HepG2 (cell line): ENCODE data around the gene TRIM49D1. TPM values are rescaled to one million over a fixed set of nuclear protein-coding genes. Genes with fewer than 3 reads are reported as not detected.

ENCODE experiments used
- ATAC-seq: fragments of 200-7000 bp; cut with Tn5 transposase; 3 replicates; pipeline ENCODE4 v1.9.1; 2020; ENCODE audit warnings: mild to moderate bottlenecking, moderate library complexity
- Bru-seq: library from RNA; stranded (reverse); fragments of 400-500 nt; gene quantifications from one replicate; lab custom pipeline; 2021; lab: Mats Ljungman, UMichigan
- BruChase-seq, 2 experiments: library from RNA; stranded (reverse); fragments of 400-500 nt; gene quantifications; one replicate each; lab custom pipeline; 2021; lab: Mats Ljungman, UMichigan
- BruUV-seq: library from RNA; stranded (reverse); fragments of 400-500 nt; replicated peaks from 2 replicates; lab custom pipeline; 2021; lab: Mats Ljungman, UMichigan
- CTCF ChIA-PET: fragments of 300-600 bp; formaldehyde crosslinking; extraction: SDS; loops from one replicate; lab custom pipeline; 2021; ENCODE audit warnings: low total read pairs, inconsistent platforms, low intra/inter-chr PET ratio; lab: Yijun Ruan, JAX
- POLR2A ChIA-PET: fragments of 350-600 bp; sonication (Branson Sonifier 250); formaldehyde crosslinking; loops from one replicate; lab custom pipeline; 2020; ENCODE audit warnings: antibody characterized with exemption, inconsistent platforms; lab: Yijun Ruan, JAX
- DNase-seq: peaks from one replicate; pipeline ENCODE4 v3.0.0-alpha.2; 2015; ENCODE audit warnings: low spot score
- FAIRE-seq: peaks from 3 replicates; lab custom pipeline; 2011; peaks lifted over from hg19 to GRCh38; lab: Jason Lieb, UNC
- H2AFZ ChIP-seq: one replicate; pipeline ENCODE4 v1.6.1; 2011; ENCODE audit warnings: low read length, inconsistent platforms
- H3K27ac ChIP-seq: fragments of 300-600 bp; 3 replicates; pipeline ENCODE4 v1.8.0; 2011; ENCODE audit warnings: mixed run types, mild to moderate bottlenecking, mixed read lengths, low read length, inconsistent platforms; ENCODE audit not compliant: insufficient read depth; ENCODE audit errors: extremely low read length
- H3K27me3 ChIP-seq, 2 experiments: fragments of 200-600 bp in 1 of 2; 2 replicates in 1 of 2; 3 replicates in 1 of 2; pipeline versions ENCODE4 v1.6.0 to v1.8.0; 2011; ENCODE audit warnings: low read length in 2 of 2, mild to moderate bottlenecking in 2 of 2, moderate library complexity in 2 of 2, inconsistent platforms in 1 of 2; ENCODE audit not compliant: insufficient read depth in 2 of 2, control insufficient read depth in 1 of 2
- H3K36me3 ChIP-seq, 2 experiments: fragments of 200-600 bp in 1 of 2; replicated peaks in 1 of 2; 2 replicates in 1 of 2; 3 replicates in 1 of 2; pipeline versions ENCODE4 v1.5.1 to v1.8.0; 2011; ENCODE audit warnings: low read length in 2 of 2, inconsistent platforms in 1 of 2; ENCODE audit not compliant: insufficient read depth in 2 of 2, control insufficient read depth in 1 of 2
- H3K4me1 ChIP-seq: 2 replicates; pipeline ENCODE4 v1.5.1; 2012; ENCODE audit warnings: low read length, inconsistent platforms; ENCODE audit not compliant: insufficient read depth
- H3K4me2 ChIP-seq: 2 replicates; pipeline ENCODE4 v1.6.0; 2011; ENCODE audit warnings: low read depth, low read length, inconsistent platforms
- H3K4me3 ChIP-seq, 3 experiments: fragments of 200-600 bp in 1 of 3; sonication (generic), shearing (Covaris generic) in 1 of 3; replicated peaks in 1 of 3; 2 replicates each; pipeline ENCODE4 v1.5.1; 2011 to 2016; ENCODE audit warnings: low read length in 3 of 3, inconsistent platforms in 2 of 3, low read depth in 2 of 3, mild to moderate bottlenecking in 2 of 3, control low read depth in 1 of 3, mixed read lengths in 1 of 3; ENCODE audit not compliant: insufficient read depth in 1 of 3
- H3K79me2 ChIP-seq: one replicate; pipeline ENCODE4 v1.6.1; 2011; ENCODE audit warnings: low read length, inconsistent platforms; ENCODE audit not compliant: insufficient read depth
- H3K9ac ChIP-seq: 2 replicates; pipeline ENCODE4 v1.6.0; 2011; ENCODE audit warnings: mild to moderate bottlenecking, low read depth, low read length, inconsistent platforms; ENCODE audit not compliant: insufficient read depth
- H3K9me3 ChIP-seq: 2 replicates; pipeline ENCODE4 v1.5.1; 2012; ENCODE audit warnings: mild to moderate bottlenecking, low read length
- H4K20me1 ChIP-seq: 2 replicates; pipeline ENCODE4 v1.6.0; 2011; ENCODE audit warnings: inconsistent platforms, mild to moderate bottlenecking, low read length, moderate library complexity; ENCODE audit not compliant: insufficient read depth
- ATF7 ChIP-seq, 2 experiments: fragments of 450-650 bp in 1 of 2; sonication (generic) in 1 of 2; formaldehyde crosslinking in 1 of 2; IDR thresholded peaks; 2 replicates each; pipeline versions ENCODE4 v1.4.0 to v1.6.1; 2016 to 2020; ENCODE audit warnings: antibody characterized with exemption in 1 of 2, mild to moderate bottlenecking in 1 of 2, missing genetic modification reagents in 1 of 2
- FOXA3 ChIP-seq: IDR thresholded peaks from 2 replicates; pipeline ENCODE4 v1.6.1; 2016; ENCODE audit warnings: missing genetic modification reagents, missing compliant biosample characterization
- NCOA1 ChIP-seq: sonication (generic); formaldehyde crosslinking; IDR thresholded peaks from 2 replicates; pipeline ENCODE4 v1.9.0; 2021; ENCODE audit warnings: missing genetic modification reagents
- ZBTB34 ChIP-seq: sonication (generic); formaldehyde crosslinking; IDR thresholded peaks from 2 replicates; pipeline ENCODE4 v1.8.0; 2022; ENCODE audit warnings: mild to moderate bottlenecking, missing genetic modification reagents
- ZBTB37 ChIP-seq: sonication (generic); formaldehyde crosslinking; IDR thresholded peaks from 2 replicates; pipeline ENCODE4 v1.4.0; 2020; ENCODE audit warnings: mild to moderate bottlenecking, missing genetic modification reagents
- ZNF18 ChIP-seq: sonication (generic); formaldehyde crosslinking; IDR thresholded peaks from 2 replicates; pipeline ENCODE4 v1.8.0; 2022; ENCODE audit warnings: mild to moderate bottlenecking, missing genetic modification reagents; ENCODE audit not compliant: insufficient replicate concordance
- ZNF263 ChIP-seq: sonication (generic); formaldehyde crosslinking; IDR thresholded peaks from 2 replicates; pipeline ENCODE4 v1.4.0; 2020; ENCODE audit warnings: missing genetic modification reagents
- ZNF430 ChIP-seq: sonication (generic); formaldehyde crosslinking; IDR thresholded peaks from 2 replicates; pipeline ENCODE4 v1.9.0; 2021; ENCODE audit warnings: mild to moderate bottlenecking, missing genetic modification reagents
- ZNF850 ChIP-seq: sonication (generic); formaldehyde crosslinking; conservative IDR thresholded peaks from 2 replicates; pipeline ENCODE4 v1.9.0; 2021; ENCODE audit warnings: mild to moderate bottlenecking, missing genetic modification reagents
- WGBS: methylation state at CpG from one replicate; pipeline ENCODE4 v1.1.6; 2017; ENCODE audit warnings: low lambda C conversion rate; 5-methylcytosine and 5-hydroxymethylcytosine counted together
- in situ Hi-C: cut with HindIII; loops from 2 replicates; pipeline ENCODE4 v1.10.0; 2017; ENCODE audit warnings: low pct_unique_long_range_greater_than_20kb; ENCODE audit not compliant: extremely low pct_ligation_motif_present
- intact Hi-C: fragments of 100-400 bp; cut with micrococcal nuclease; formaldehyde crosslinking; loops from one replicate; pipeline ENCODE4 v1.10.0; 2022; ENCODE audit not compliant: unreplicated experiment
- long read RNA-seq, 2 experiments: library from RNA in 1 of 2; library from polyadenylated mRNA in 1 of 2; stranded (forward) in 1 of 2; unstranded in 1 of 2; transcript quantifications; one replicate each; pipeline ENCODE4 v2.0.0, GENCODE V29; 2019 to 2022
- polyA minus RNA-seq, 3 experiments: library from RNA; depleted of rRNA, polyadenylated mRNA; stranded (reverse); fragments of >200 nt; gene quantifications; 2 replicates each; pipeline ENCODE4 v1.2.3, GENCODE V29; 2011; ENCODE audit warnings: low replicate concordance in 1 of 3
- polyA plus RNA-seq, 8 experiments: library from polyadenylated mRNA; depleted of rRNA in 3 of 8; stranded (reverse) in 7 of 8; unstranded in 1 of 8; fragments of >200 nt; fragmentation: Illumina TruSeq in 4 of 8; extraction: Trizol in 4 of 8; gene quantifications; 2 replicates each; pipeline versions ENCODE4 v1.2.1 to v1.2.3, GENCODE V29; 2011 to 2016; ENCODE audit warnings: low read depth in 4 of 8, missing spikeins in 1 of 8, mixed read lengths in 1 of 8; ENCODE audit not compliant: insufficient read depth in 1 of 8
- total RNA-seq, 5 experiments: library from RNA; depleted of rRNA; stranded (reverse); fragments of >200 nt; fragmentation: Illumina TruSeq; extraction: Trizol; gene quantifications; 2 replicates each; pipeline ENCODE4 v1.2.3, GENCODE V29; 2016; ENCODE audit warnings: low read depth in 1 of 5
- TF ChIP-seq, protein P1 (sequence below): sonication (generic); formaldehyde crosslinking; IDR thresholded peaks from 2 replicates; pipeline ENCODE4 v1.9.0; 2022; ENCODE audit warnings: missing genetic modification reagents, mild to moderate bottlenecking, borderline replicate concordance
- TF ChIP-seq, protein P2 (sequence below): sonication (generic); formaldehyde crosslinking; IDR thresholded peaks from 2 replicates; pipeline ENCODE4 v1.4.0; 2020; ENCODE audit warnings: missing genetic modification reagents

Gene TRIM49D1
- not detected in 2 replicates for total RNA-seq (2016; rRNA removed; fragmentation: Illumina TruSeq; extraction: Trizol)
- not detected in 2 replicates for total RNA-seq (2016; cell fraction: cytosol; rRNA removed; fragmentation: Illumina TruSeq; extraction: Trizol; ENCODE audit: low read depth)
- not detected in 2 replicates for total RNA-seq (2016; cell fraction: insoluble cytoplasmic fraction; rRNA removed; fragmentation: Illumina TruSeq; extraction: Trizol)
- total RNA-seq (2016; cell fraction: membrane; rRNA removed; fragmentation: Illumina TruSeq; extraction: Trizol): not detected in 2 replicates
- total RNA-seq (2016; cell fraction: nucleus; rRNA removed; fragmentation: Illumina TruSeq; extraction: Trizol): not detected in 2 replicates
- not detected in 2 replicates for polyA plus RNA-seq (2011; rRNA removed)
- not detected in 2 replicates for polyA plus RNA-seq (2011; cell fraction: cytosol; rRNA removed)
- polyA plus RNA-seq (2011; cell fraction: nucleus; rRNA removed): not detected in 2 replicates
- polyA plus RNA-seq (2012): not detected in 2 replicates
- not detected in 2 replicates for polyA plus RNA-seq (2016; cell fraction: cytosol; fragmentation: Illumina TruSeq; extraction: Trizol; ENCODE audit: low read depth)
- polyA plus RNA-seq (2016; cell fraction: insoluble cytoplasmic fraction; fragmentation: Illumina TruSeq; extraction: Trizol; ENCODE audit: low read depth): not detected in 2 replicates
- polyA plus RNA-seq (2016; cell fraction: membrane; fragmentation: Illumina TruSeq; extraction: Trizol; ENCODE audit: low read depth): not detected in 2 replicates
- not detected in 2 replicates for polyA plus RNA-seq (2016; cell fraction: nucleus; fragmentation: Illumina TruSeq; extraction: Trizol; ENCODE audit: insufficient read depth, low read depth)
- polyA minus RNA-seq (2011; rRNA and poly(A)+ RNA removed; ENCODE audit: low replicate concordance): not detected in 2 replicates
- not detected in 2 replicates for polyA minus RNA-seq (2011; cell fraction: cytosol; rRNA and poly(A)+ RNA removed)
- polyA minus RNA-seq (2011; cell fraction: nucleus; rRNA and poly(A)+ RNA removed): not detected in 2 replicates
- not detected for Bru-seq, nascent RNA
- BruChase-seq, experiment 1, labeled RNA remaining after a 6-hour chase: not detected
- not detected for BruChase-seq, experiment 2, labeled RNA remaining after a 2-hour chase
- long read RNA-seq, experiment 1: 0 reads
- long read RNA-seq, experiment 2: 0 reads

- H3K9me3 ChIP-seq: no peaks in the 10 kb centered on the region
- no peaks in the 10 kb centered on the region for H3K27me3 ChIP-seq
- H3K4me3 ChIP-seq: no peak within 1 kb of the TSS
- whole genome bisulfite sequencing: 0% methylated on average over 3 of the region's 3 CpGs
- BruUV-seq: no TSS peak
- DNase-seq (no peak), ATAC-seq (no peak), FAIRE-seq (no peak)
- no peak within 1 kb of the TSS for H3K27ac ChIP-seq
- H3K4me2 ChIP-seq: no peak within 1 kb of the TSS
- H2AFZ ChIP-seq: no peak within 1 kb of the TSS
- in situ Hi-C loops (no loop called here), intact Hi-C loops (no loop called here)
- H3K36me3 ChIP-seq: no peaks in the 10 kb centered on the region
- ChIA-PET POLR2A (no interaction called here), CTCF (no interaction called here)
- H3K79me2 ChIP-seq: no peaks in the 10 kb centered on the region
- no peaks in the 10 kb centered on the region for H4K20me1 ChIP-seq
- no peak within 1 kb of the TSS for H3K9ac ChIP-seq
- no peaks in the 10 kb centered on the region for H3K4me1 ChIP-seq
- no peak for TF ChIP-seq ZNF430
- TF ChIP-seq ZBTB37 (CRISPR knock-in tag): no peak
- TF ChIP-seq ATF7 (IDR thresholded peaks at IDR 0.05): no peak
- no peak for TF ChIP-seq ATF7 (CRISPR knock-in tag; IDR thresholded peaks at IDR 0.05)
- TF ChIP-seq, protein P1, sequence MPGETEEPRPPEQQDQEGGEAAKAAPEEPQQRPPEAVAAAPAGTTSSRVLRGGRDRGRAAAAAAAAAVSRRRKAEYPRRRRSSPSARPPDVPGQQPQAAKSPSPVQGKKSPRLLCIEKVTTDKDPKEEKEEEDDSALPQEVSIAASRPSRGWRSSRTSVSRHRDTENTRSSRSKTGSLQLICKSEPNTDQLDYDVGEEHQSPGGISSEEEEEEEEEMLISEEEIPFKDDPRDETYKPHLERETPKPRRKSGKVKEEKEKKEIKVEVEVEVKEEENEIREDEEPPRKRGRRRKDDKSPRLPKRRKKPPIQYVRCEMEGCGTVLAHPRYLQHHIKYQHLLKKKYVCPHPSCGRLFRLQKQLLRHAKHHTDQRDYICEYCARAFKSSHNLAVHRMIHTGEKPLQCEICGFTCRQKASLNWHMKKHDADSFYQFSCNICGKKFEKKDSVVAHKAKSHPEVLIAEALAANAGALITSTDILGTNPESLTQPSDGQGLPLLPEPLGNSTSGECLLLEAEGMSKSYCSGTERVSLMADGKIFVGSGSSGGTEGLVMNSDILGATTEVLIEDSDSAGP (CRISPR knock-in tag): no peak
- TF ChIP-seq ZNF18 (CRISPR knock-in tag): no peak
- no peak for TF ChIP-seq ZNF850 (CRISPR knock-in tag)
- no peak for TF ChIP-seq FOXA3
- TF ChIP-seq, protein P2, sequence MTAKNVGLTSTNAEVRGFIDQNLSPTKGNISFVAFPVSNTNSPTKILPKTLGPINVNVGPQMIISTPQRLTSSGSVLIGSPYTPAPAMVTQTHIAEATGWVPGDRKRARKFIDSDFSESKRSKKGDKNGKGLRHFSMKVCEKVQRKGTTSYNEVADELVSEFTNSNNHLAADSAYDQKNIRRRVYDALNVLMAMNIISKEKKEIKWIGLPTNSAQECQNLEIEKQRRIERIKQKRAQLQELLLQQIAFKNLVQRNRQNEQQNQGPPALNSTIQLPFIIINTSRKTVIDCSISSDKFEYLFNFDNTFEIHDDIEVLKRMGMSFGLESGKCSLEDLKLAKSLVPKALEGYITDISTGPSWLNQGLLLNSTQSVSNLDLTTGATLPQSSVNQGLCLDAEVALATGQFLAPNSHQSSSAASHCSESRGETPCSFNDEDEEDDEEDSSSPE (CRISPR knock-in tag): no peak
- no peak for TF ChIP-seq NCOA1 (CRISPR knock-in tag)
- TF ChIP-seq ZNF263 (CRISPR knock-in tag): no peak
- TF ChIP-seq ZBTB34 (CRISPR knock-in tag): no peak
These were observed at the start of gene TRIM49D1 for GRCh38 chr11:89922195-89922660. TRIM49D1 (minus strand) TSS chr11:89922245; CDS start chr11:89917710, 4,535 bp downstream.
